GM19239 (cell line): Measurements from ENCODE around the gene RHOG.

Experiments used
- DNase-seq: peaks from one replicate; pipeline ENCODE4 v3.0.0; 2011; ENCODE audit warnings: low spot score; ENCODE audit not compliant: insufficient read length
- FAIRE-seq: peaks from 2 replicates; lab custom pipeline; 2011; peaks lifted over from hg19 to GRCh38; lab: Jason Lieb, UNC

RHOG gene

DNA sequence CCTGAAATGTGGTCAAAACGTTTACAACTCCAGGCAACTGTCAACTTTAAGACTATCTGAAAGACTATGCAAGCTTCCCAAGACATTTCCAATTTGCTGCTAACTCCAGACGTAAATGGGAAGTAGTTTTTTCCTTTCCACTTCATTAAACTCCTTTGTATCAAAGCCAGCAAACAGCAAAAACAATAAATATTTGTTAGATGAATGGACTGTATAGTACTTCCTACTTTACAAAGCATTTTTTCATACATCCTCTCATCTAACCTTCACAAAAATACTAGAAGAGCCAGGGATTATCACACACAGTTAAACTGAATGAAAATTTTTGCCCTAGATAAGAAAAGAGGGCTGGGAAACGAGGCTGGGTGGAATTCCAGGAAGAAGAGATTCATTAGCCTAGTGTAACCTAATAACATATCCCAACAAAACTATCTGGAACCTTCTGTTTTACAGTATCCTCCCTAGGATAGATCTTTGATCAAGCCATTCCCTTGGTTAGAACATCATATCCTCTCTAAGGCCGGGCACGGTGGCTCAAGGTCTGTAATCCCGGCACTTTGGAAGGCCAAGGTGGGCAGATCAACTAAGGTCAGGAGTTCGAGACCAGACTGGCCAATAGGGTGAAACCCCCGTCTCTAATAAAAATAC, 53.9 kb downstream of the RHOG start:
- DNase-seq (no peak), FAIRE-seq (no peak)

DNA sequence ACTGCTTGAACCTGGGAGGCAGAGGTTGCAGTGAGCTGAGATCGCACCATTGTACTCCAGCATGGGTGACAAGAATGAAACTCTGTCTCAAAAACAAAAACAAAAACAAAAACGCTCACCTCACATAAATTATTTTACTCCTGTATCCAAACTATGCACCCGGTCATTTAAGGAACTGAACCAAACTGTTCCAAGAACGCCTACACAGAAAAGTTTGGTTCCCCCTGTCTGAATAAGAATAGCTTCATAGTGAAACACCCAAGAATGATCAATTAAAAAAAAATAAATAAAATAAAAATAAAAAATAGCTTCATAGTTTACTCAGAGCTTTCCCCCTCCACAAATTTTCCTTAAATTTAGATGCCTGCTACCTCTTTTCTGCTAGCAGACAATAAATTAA, 57.1 kb downstream of the RHOG start:
- DNase-seq (no peak), FAIRE-seq (peak; percentile 39)

GRCh38 chr11:3782963-3783362, 57.8 kb downstream of the RHOG start:
- no peak for DNase-seq
- FAIRE-seq = no peak

DNA sequence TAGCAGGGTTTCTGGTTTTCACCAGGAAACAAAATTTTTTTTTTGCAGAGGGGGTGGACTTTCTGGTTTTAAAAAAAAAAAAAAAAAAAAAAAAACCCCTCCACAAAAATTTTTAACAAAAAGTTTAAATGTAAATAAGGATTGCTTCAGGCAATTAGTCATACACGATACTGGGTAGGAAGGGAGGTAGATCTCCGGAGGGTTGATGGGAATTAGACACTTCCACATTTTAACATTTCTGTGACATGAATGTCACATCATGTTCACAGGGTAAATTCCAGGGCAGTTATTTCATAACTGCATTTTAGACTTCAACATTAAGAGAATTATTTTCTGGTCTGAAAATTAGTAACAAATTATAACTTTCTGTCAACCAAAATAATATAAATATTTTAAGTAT, 59.3 kb downstream of the RHOG start:
- FAIRE-seq (no peak), DNase-seq (no peak)
